ENCODE data around the gene DOCK2. TPM values are rescaled to one million over a fixed set of nuclear protein-coding genes. Genes with fewer than 3 reads are reported as not detected.

Gene DOCK2
- total and polyA plus RNA-seq, 2 donors (not counting 1 experiment from before 2014, with no cell fraction given) = 1.1 to 8.9 TPM

GRCh38 chr5:170057311-170057710 is 420.2 kb downstream of the DOCK2 start:
- Histone ChIP-seq H3K36me3 (ENCODE audit: control insufficient read depth, insufficient read depth, low read length) (no peaks in the 10 kb centered on the region), H3K4me3 (replicated peaks in 1 of 4; ENCODE audit: control extremely low read depth in 1 of 4, insufficient read depth in 1 of 4, low read depth in 3 of 4, low read length in 4 of 4) (no peak overlapping the region), H3K27ac (ENCODE audit: insufficient read depth, low read length) (no peak overlapping the region), H3K4me2 (ENCODE audit: extremely low read depth, insufficient read depth, low read length) (no peak overlapping the region), H4K20me1 (ENCODE audit: control insufficient read depth, extremely low read depth, insufficient read depth, low read length) (no peaks in the 10 kb centered on the region), H3K9ac (ENCODE audit: insufficient read depth, low read length) (no peak overlapping the region), H3K27me3 (ENCODE audit: control insufficient read depth, insufficient read depth, low read length) (no peaks in the 10 kb centered on the region), H3K9me3 (ENCODE audit: control insufficient read depth, insufficient read depth, low read depth, low read length) (no peaks in the 10 kb centered on the region), H2AFZ (ENCODE audit: low read length) (no peak overlapping the region), H3K4me1 (ENCODE audit: control insufficient read depth, extremely low read depth, insufficient read depth, low read length) (no peaks in the 10 kb centered on the region), H3K79me2 (ENCODE audit: control insufficient read depth, insufficient read depth, low read length) (no peaks in the 10 kb centered on the region)
- DNase-seq (ENCODE audit: low read depth in 2 of 2) = no peak
- TF ChIP-seq EZH2 (IDR thresholded peaks at IDR 0.05; ENCODE audit: low read length, missing control alignments) (no peak), CTCF (conservative IDR thresholded peaks at IDR 0.05 in 1 of 2, IDR thresholded peaks at IDR 0.05 in 1 of 2; ENCODE audit: low read depth in 1 of 2, low read length in 2 of 2) (no peak)

GRCh38 chr5:170059221-170059620 is 422.1 kb downstream of the DOCK2 start:
- Histone ChIP-seq H4K20me1 (ENCODE audit: control insufficient read depth, extremely low read depth, insufficient read depth, low read length) (no peaks in the 10 kb centered on the region), H3K79me2 (ENCODE audit: control insufficient read depth, insufficient read depth, low read length) (no peaks in the 10 kb centered on the region)

GRCh38 chr5:170067152-170067551 is 430.1 kb downstream of the DOCK2 start:
- TF ChIP-seq CTCF (conservative IDR thresholded peaks at IDR 0.05 in 1 of 2, IDR thresholded peaks at IDR 0.05 in 1 of 2; ENCODE audit: low read depth in 1 of 2, low read length in 2 of 2) (no peak), EZH2 (IDR thresholded peaks at IDR 0.05; ENCODE audit: low read length, missing control alignments) (no peak)

More at GRCh38 chr5:170059221-170059620, 422.1 kb downstream of the DOCK2 start:
- H3K36me3 ChIP-seq (ENCODE audit: control insufficient read depth, insufficient read depth, low read length) = no peaks in the 10 kb centered on the region
- no peaks in the 10 kb centered on the region for H3K27me3 ChIP-seq (ENCODE audit: control insufficient read depth, insufficient read depth, low read length)
- H3K4me2 ChIP-seq (ENCODE audit: extremely low read depth, insufficient read depth, low read length) = no peak overlapping the region
- H3K4me3 ChIP-seq (replicated peaks in 1 of 4; ENCODE audit: control extremely low read depth in 1 of 4, insufficient read depth in 1 of 4, low read depth in 3 of 4, low read length in 4 of 4) = no peak overlapping the region
- H3K4me1 ChIP-seq (ENCODE audit: control insufficient read depth, extremely low read depth, insufficient read depth, low read length) = no peaks in the 10 kb centered on the region
- no peak overlapping the region for H2AFZ ChIP-seq (ENCODE audit: low read length)
- no peak overlapping the region for H3K9ac ChIP-seq (ENCODE audit: insufficient read depth, low read length)
- no peak for DNase-seq (ENCODE audit: low read depth in 2 of 2)
- no peaks in the 10 kb centered on the region for H3K9me3 ChIP-seq (ENCODE audit: control insufficient read depth, insufficient read depth, low read depth, low read length)
- TF ChIP-seq CTCF (conservative IDR thresholded peaks at IDR 0.05 in 1 of 2, IDR thresholded peaks at IDR 0.05 in 1 of 2; ENCODE audit: low read depth in 1 of 2, low read length in 2 of 2) (no peak), EZH2 (IDR thresholded peaks at IDR 0.05; ENCODE audit: low read length, missing control alignments) (no peak)
- no peak overlapping the region for H3K27ac ChIP-seq (ENCODE audit: insufficient read depth, low read length)

More at GRCh38 chr5:170067152-170067551, 430.1 kb downstream of the DOCK2 start:
- no peak overlapping the region for H3K4me2 ChIP-seq (ENCODE audit: extremely low read depth, insufficient read depth, low read length)
- DNase-seq (ENCODE audit: low read depth in 2 of 2) = no peak
- no peak overlapping the region for H2AFZ ChIP-seq (ENCODE audit: low read length)
- no peaks in the 10 kb centered on the region for H3K9me3 ChIP-seq (ENCODE audit: control insufficient read depth, insufficient read depth, low read depth, low read length)
- H3K9ac ChIP-seq (ENCODE audit: insufficient read depth, low read length) = no peak overlapping the region
- H3K36me3 ChIP-seq (ENCODE audit: control insufficient read depth, insufficient read depth, low read length) = no peaks in the 10 kb centered on the region
- no peaks in the 10 kb centered on the region for H3K4me1 ChIP-seq (ENCODE audit: control insufficient read depth, extremely low read depth, insufficient read depth, low read length)
- no peaks in the 10 kb centered on the region for H3K79me2 ChIP-seq (ENCODE audit: control insufficient read depth, insufficient read depth, low read length)
- no peaks in the 10 kb centered on the region for H3K27me3 ChIP-seq (ENCODE audit: control insufficient read depth, insufficient read depth, low read length)
- no peak overlapping the region for H3K27ac ChIP-seq (ENCODE audit: insufficient read depth, low read length)
- H4K20me1 ChIP-seq (ENCODE audit: control insufficient read depth, extremely low read depth, insufficient read depth, low read length) = no peaks in the 10 kb centered on the region
- H3K4me3 ChIP-seq (replicated peaks in 1 of 4; ENCODE audit: control extremely low read depth in 1 of 4, insufficient read depth in 1 of 4, low read depth in 3 of 4, low read length in 4 of 4) = no peak overlapping the region

Data from fibroblast of lung (primary cell).